SK-N-SH (cell line): ENCODE measurements around the gene WASF3. TPM values are rescaled to one million over a fixed set of nuclear protein-coding genes. Genes with fewer than 3 reads are reported as not detected.

Source experiments
- CTCF ChIA-PET: fragments of 300-600, 350-600 bp; formaldehyde crosslinking; extraction: SDS; loops from one replicate; lab custom pipeline; 2021; lab: Yijun Ruan, JAX
- POLR2A ChIA-PET: fragments of 350-600 bp; sonication (Branson Sonifier 250); formaldehyde crosslinking; extraction: SDS; loops from one replicate; lab custom pipeline; 2020; ENCODE audit warnings: antibody characterized with exemption, inconsistent platforms; lab: Yijun Ruan, JAX
- DNase-seq: peaks from one replicate; pipeline ENCODE4 v3.0.0; 2012
- H2AFZ ChIP-seq: fragments of 200-600 bp; sonication (generic); 2 replicates; pipeline ENCODE4 v1.8.1; 2016; ENCODE audit warnings: antibody characterized with exemption, mild to moderate bottlenecking, low read depth
- H3F3A ChIP-seq: fragments of 200-600 bp; sonication (generic); replicated peaks from 2 replicates; pipeline ENCODE3; 2016; ENCODE audit warnings: antibody characterized with exemption, mild to moderate bottlenecking; ENCODE audit not compliant: insufficient read depth
- H3K27ac ChIP-seq, 2 experiments: fragments of 200-500 bp in 1 of 2; fragments of 200-600 bp in 1 of 2; sonication (Bioruptor generic) in 1 of 2; sonication (generic), shearing (Covaris generic) in 1 of 2; 2 replicates each; pipeline versions ENCODE4 v1.5.1 to v1.6.1; 2014 to 2016; ENCODE audit warnings: low read depth in 2 of 2, inconsistent platforms in 1 of 2, low read length in 1 of 2, mild to moderate bottlenecking in 1 of 2, mixed read lengths in 1 of 2
- H3K27me3 ChIP-seq: fragments of 200-600 bp; sonication (generic), shearing (Covaris generic); 2 replicates; pipeline ENCODE4 v1.6.1; 2016; ENCODE audit warnings: mixed run types; ENCODE audit not compliant: insufficient read depth
- H3K36me3 ChIP-seq, 2 experiments: fragments of 200-500 bp in 1 of 2; fragments of 200-600 bp in 1 of 2; sonication (Bioruptor generic) in 1 of 2; sonication (generic) in 1 of 2; replicated peaks in 1 of 2; 2 replicates each; pipeline versions ENCODE3 to v1.5.1; 2014 to 2016; ENCODE audit warnings: low read length in 1 of 2, mild to moderate bottlenecking in 1 of 2; ENCODE audit not compliant: insufficient read depth in 2 of 2, control insufficient read depth in 1 of 2
- H3K4me1 ChIP-seq, 2 experiments: fragments of 200-500 bp in 1 of 2; fragments of 200-600 bp in 1 of 2; sonication (Bioruptor generic) in 1 of 2; sonication (generic), shearing (Covaris generic) in 1 of 2; 2 replicates each; pipeline versions ENCODE4 v1.5.1 to v1.6.1; 2014 to 2016; ENCODE audit warnings: low read depth in 1 of 2, low read length in 1 of 2, mixed run types in 1 of 2; ENCODE audit not compliant: insufficient read depth in 2 of 2, control insufficient read depth in 1 of 2
- H3K4me2 ChIP-seq: fragments of 200-600 bp; sonication (generic), shearing (Covaris generic); 2 replicates; pipeline ENCODE4 v1.6.1; 2017; ENCODE audit warnings: mixed run types
- H3K4me3 ChIP-seq, 2 experiments: fragments of 200-500 bp in 1 of 2; fragments of 200-600 bp in 1 of 2; sonication (Bioruptor generic) in 1 of 2; sonication (generic), shearing (Covaris generic) in 1 of 2; 2 replicates each; pipeline versions ENCODE4 v1.5.1 to v1.8.1; 2014 to 2016; ENCODE audit warnings: low read depth in 2 of 2, inconsistent platforms in 1 of 2, low read length in 1 of 2, mild to moderate bottlenecking in 1 of 2, mixed read lengths in 1 of 2, moderate library complexity in 1 of 2
- H3K79me2 ChIP-seq: fragments of 200-600 bp; sonication (generic); 2 replicates; pipeline ENCODE4 v1.8.1; 2017; ENCODE audit warnings: mild to moderate bottlenecking; ENCODE audit not compliant: insufficient read depth
- H3K9ac ChIP-seq: fragments of 200-600 bp; sonication (generic); 2 replicates; pipeline ENCODE4 v1.6.1; 2017; ENCODE audit warnings: mixed run types
- H3K9me2 ChIP-seq: fragments of 200-600 bp; sonication (generic); 2 replicates; pipeline ENCODE4 v1.6.1; 2017; ENCODE audit warnings: mixed run types
- H3K9me3 ChIP-seq: fragments of 200-600 bp; sonication (generic); 2 replicates; pipeline ENCODE4 v1.6.1; 2017; ENCODE audit warnings: mixed run types, mild to moderate bottlenecking, moderate library complexity
- H4K20me1 ChIP-seq: fragments of 200-600 bp; sonication (generic); 2 replicates; pipeline ENCODE4 v1.6.1; 2017; ENCODE audit warnings: mild to moderate bottlenecking, mixed run types; ENCODE audit not compliant: insufficient read depth
- FOXM1 ChIP-seq: IDR thresholded peaks from 2 replicates; pipeline ENCODE4 v1.4.0; 2012; ENCODE audit warnings: low read depth, mild to moderate bottlenecking
- MEF2A ChIP-seq: IDR thresholded peaks from 2 replicates; pipeline ENCODE4 v1.4.0; 2012; ENCODE audit warnings: low read depth, borderline replicate concordance
- NFIC ChIP-seq: IDR thresholded peaks from 2 replicates; pipeline ENCODE4 v1.4.0; 2012; ENCODE audit warnings: borderline replicate concordance
- RCOR1 ChIP-seq: fragments of 150-350 bp; IDR thresholded peaks from 2 replicates; pipeline ENCODE4 v1.6.1; 2017; ENCODE audit warnings: antibody characterized with exemption, low read length
- USF1 ChIP-seq: IDR thresholded peaks from 2 replicates; pipeline ENCODE4 v1.4.0; 2012; ENCODE audit warnings: low read depth, borderline replicate concordance
- YY1 ChIP-seq: IDR thresholded peaks from 2 replicates; pipeline ENCODE4 v1.4.0; 2012; ENCODE audit warnings: low read depth, mild to moderate bottlenecking
- WGBS: methylation state at CpG from one replicate; pipeline ENCODE4 v1.1.6; 2017; ENCODE audit warnings: low lambda C conversion rate; 5-methylcytosine and 5-hydroxymethylcytosine counted together
- polyA plus RNA-seq, 3 experiments: library from polyadenylated mRNA; depleted of rRNA; stranded (reverse); fragments of >200 nt; gene quantifications; 2 replicates each; pipeline ENCODE4 v1.2.3, GENCODE V29; 2012
- TF ChIP-seq, protein P1 (sequence below): fragments of 200-600 bp; sonication (generic); IDR thresholded peaks from 2 replicates; pipeline ENCODE4 v1.6.1; 2017; ENCODE audit warnings: antibody characterized with exemption, mild to moderate bottlenecking, moderate library complexity

Gene WASF3
- polyA plus RNA-seq, 1 of the 3 experiments (the other 2 are of a cell fraction) = 10.4 TPM

DNA sequence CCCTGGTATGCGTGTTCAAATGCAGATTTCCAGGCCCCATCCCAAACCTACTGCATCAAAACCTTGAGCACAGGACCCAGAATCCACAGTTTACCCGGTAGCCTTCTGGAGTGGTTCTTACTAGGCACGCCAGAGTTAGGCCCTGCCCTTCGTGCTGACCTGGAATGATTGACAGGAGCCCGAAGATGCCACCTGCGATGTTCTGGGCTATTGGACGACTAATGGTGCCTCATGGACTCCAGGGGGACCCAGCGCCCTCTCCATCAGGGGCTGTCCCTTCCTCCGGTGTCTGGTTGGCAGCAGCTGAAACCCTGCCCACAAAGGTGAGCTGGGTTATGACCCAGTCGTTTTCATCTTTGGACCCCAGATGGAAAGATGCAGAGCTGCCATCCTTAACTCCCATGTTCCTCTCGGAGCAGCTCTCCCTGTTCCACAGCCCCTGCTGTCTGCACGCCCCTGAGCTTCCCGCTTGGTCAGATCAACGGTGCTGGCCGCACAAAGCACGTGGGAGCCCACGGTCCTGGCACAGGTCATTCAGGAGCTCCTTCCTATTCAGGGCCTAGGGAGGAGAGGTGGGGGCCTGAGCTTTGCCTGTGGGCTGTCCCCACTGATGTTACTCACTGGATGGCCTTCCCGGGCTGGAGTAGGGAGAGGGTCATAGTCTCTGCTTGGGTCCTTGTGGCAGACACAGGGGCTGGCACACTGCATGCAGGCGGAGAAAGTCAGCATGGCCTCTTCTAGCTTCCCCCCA, 137.3 kb downstream of the WASF3 start:
- Histone ChIP-seq H3K4me3 (no peak overlapping the region), H3F3A (no peaks in the 10 kb centered on the region), H3K9me3 (no peaks in the 10 kb centered on the region), H3K4me1 (peaks cover 0 to 4% of the 10 kb centered on the region in 2 experiments; a peak in 1 of 4 replicates), H3K79me2 (no peaks in the 10 kb centered on the region), H3K9me2 (no peaks in the 10 kb centered on the region), H4K20me1 (no peaks in the 10 kb centered on the region), H3K4me2 (no peak overlapping the region), H3K9ac (no peak overlapping the region), H3K27ac (no peak overlapping the region), H3K27me3 (no peaks in the 10 kb centered on the region), H2AFZ (no peak overlapping the region), H3K36me3 (peaks cover 0 to 14% of the 10 kb centered on the region in 2 experiments)
- no peak for TF ChIP-seq USF1
- no peak for TF ChIP-seq RCOR1
- TF ChIP-seq, protein P1, sequence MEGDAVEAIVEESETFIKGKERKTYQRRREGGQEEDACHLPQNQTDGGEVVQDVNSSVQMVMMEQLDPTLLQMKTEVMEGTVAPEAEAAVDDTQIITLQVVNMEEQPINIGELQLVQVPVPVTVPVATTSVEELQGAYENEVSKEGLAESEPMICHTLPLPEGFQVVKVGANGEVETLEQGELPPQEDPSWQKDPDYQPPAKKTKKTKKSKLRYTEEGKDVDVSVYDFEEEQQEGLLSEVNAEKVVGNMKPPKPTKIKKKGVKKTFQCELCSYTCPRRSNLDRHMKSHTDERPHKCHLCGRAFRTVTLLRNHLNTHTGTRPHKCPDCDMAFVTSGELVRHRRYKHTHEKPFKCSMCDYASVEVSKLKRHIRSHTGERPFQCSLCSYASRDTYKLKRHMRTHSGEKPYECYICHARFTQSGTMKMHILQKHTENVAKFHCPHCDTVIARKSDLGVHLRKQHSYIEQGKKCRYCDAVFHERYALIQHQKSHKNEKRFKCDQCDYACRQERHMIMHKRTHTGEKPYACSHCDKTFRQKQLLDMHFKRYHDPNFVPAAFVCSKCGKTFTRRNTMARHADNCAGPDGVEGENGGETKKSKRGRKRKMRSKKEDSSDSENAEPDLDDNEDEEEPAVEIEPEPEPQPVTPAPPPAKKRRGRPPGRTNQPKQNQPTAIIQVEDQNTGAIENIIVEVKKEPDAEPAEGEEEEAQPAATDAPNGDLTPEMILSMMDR = no peak
- TF ChIP-seq FOXM1 = no peak
- POLR2A ChIA-PET = no interaction called here
- CTCF ChIA-PET = interaction anchor here (1.0 to 5.3 kb wide), 6 partner anchors 12 to 509 kb away, joined by 3 to 52 read pairs (median 4); no protein-coding TSS in a partner anchor
- DNase-seq = no peak
- 84% methylated on average over 10 of the region's 19 CpGs for WGBS

DNA sequence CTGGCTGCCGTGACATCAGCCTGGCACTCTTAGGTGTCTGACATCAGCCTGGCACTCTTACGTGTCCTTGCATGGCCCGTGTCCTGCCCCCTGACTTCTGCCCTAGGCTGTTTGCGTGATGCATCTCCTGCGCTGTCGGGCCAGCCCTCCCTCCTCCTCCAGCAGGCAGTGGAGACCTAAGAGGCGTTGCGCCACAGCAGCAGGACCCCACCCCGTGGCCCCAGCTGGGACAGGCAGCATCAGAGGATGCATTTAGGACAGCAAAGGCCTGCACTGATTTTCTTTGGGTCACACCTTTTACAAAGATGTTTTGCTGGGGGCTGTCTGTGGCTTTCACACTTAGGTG, 137.8 kb downstream of the WASF3 start:
- Histone ChIP-seq H3K27me3 (no peaks in the 10 kb centered on the region), H3K27ac (no peak overlapping the region), H4K20me1 (no peaks in the 10 kb centered on the region), H3K4me2 (no peak overlapping the region), H3K9me2 (no peaks in the 10 kb centered on the region), H3K36me3 (peaks cover 0 to 13% of the 10 kb centered on the region in 2 experiments), H2AFZ (no peak overlapping the region), H3K9ac (no peak overlapping the region), H3K4me3 (no peak overlapping the region), H3K4me1 (peaks cover 0 to 4% of the 10 kb centered on the region in 2 experiments; a peak in 1 of 4 replicates), H3K79me2 (no peaks in the 10 kb centered on the region), H3K9me3 (no peaks in the 10 kb centered on the region), H3F3A (no peaks in the 10 kb centered on the region)
- POLR2A ChIA-PET = no interaction called here
- no peak for DNase-seq
- WGBS = 87% methylated on average over 8 of the region's 9 CpGs
- CTCF ChIA-PET = interaction anchor here (1.0 to 5.3 kb wide), 6 partner anchors 11 to 510 kb away, joined by 3 to 52 read pairs (median 6); no protein-coding TSS in a partner anchor
- TF ChIP-seq FOXM1 (no peak), YY1 (no peak)
- TF ChIP-seq, all 33 proteins: peak for 0

- TF ChIP-seq MEF2A (no peak), NFIC (no peak)
- H3K4me3 ChIP-seq = no peak overlapping the region
- CTCF ChIA-PET = interaction anchor here (0.5 to 5.3 kb wide), 6 partner anchors 137 to 510 kb away, joined by 3 to 59 read pairs (median 10); no protein-coding TSS in a partner anchor
- POLR2A ChIA-PET = no interaction called here
- no peak overlapping the region for H3K9ac ChIP-seq
- no peaks in the 10 kb centered on the region for H3F3A ChIP-seq
- H3K27me3 ChIP-seq = no peaks in the 10 kb centered on the region
- H3K9me3 ChIP-seq = no peaks in the 10 kb centered on the region
- peaks cover 0 to 4% of the 10 kb centered on the region in 2 experiments; a peak in 1 of 4 replicates for H3K4me1 ChIP-seq
- H3K27ac ChIP-seq = no peak overlapping the region
- H3K36me3 ChIP-seq = peaks cover 0 to 7% of the 10 kb centered on the region in 2 experiments
- WGBS = 95% methylated on average over 14 of the region's 15 CpGs
- no peaks in the 10 kb centered on the region for H3K79me2 ChIP-seq
- no peak overlapping the region for H3K4me2 ChIP-seq
- no peak for DNase-seq
- no peak overlapping the region for H2AFZ ChIP-seq
- no peaks in the 10 kb centered on the region for H3K9me2 ChIP-seq
- H4K20me1 ChIP-seq = no peaks in the 10 kb centered on the region
Observed at GRCh38 chr13:26695891-26696311, 138.4 kb downstream of the WASF3 start.
